HEK293 (cell line): Measurements from ENCODE around the gene SESN1.

ENCODE experiments used
- BCL11A ChIP-seq: fragments of 450-650 bp; formaldehyde crosslinking; IDR thresholded peaks from 2 replicates; pipeline ENCODE4 v1.5.1; 2016; ENCODE audit warnings: low read depth, missing biosample characterization, missing genetic modification characterization
- CTCF ChIP-seq: fragments of 450-650 bp; formaldehyde crosslinking; IDR thresholded peaks from 2 replicates; pipeline ENCODE4 v1.5.1; 2016; ENCODE audit warnings: missing biosample characterization, missing genetic modification characterization
- ZNF274 ChIP-seq, 2 experiments: fragments of 200-500 bp in 1 of 2; fragments of 450-650 bp in 1 of 2; sonication (Bioruptor generic) in 1 of 2; formaldehyde crosslinking in 1 of 2; IDR thresholded peaks; 2 replicates each; pipeline versions ENCODE4 v1.5.1 to v1.6.1; 2014 to 2016; ENCODE audit warnings: borderline replicate concordance in 1 of 2, inconsistent platforms in 1 of 2, low read length in 1 of 2, missing biosample characterization in 1 of 2, missing genetic modification characterization in 1 of 2
- ZNF654 ChIP-seq: fragments of 450-650 bp; formaldehyde crosslinking; IDR thresholded peaks from 2 replicates; pipeline ENCODE4 v1.5.1; 2016; ENCODE audit warnings: low read depth, missing biosample characterization, missing genetic modification characterization
- ZNF843 ChIP-seq: fragments of 450-650 bp; formaldehyde crosslinking; IDR thresholded peaks from 2 replicates; pipeline ENCODE4 v1.5.1; 2016; ENCODE audit warnings: missing biosample characterization, missing genetic modification characterization
- ZSCAN18 ChIP-seq: fragments of 450-650 bp; formaldehyde crosslinking; IDR thresholded peaks from 2 replicates; pipeline ENCODE4 v1.5.1; 2016; ENCODE audit warnings: missing biosample characterization, missing genetic modification characterization
- TF ChIP-seq, protein P1 (sequence below): fragments of 450-650 bp; formaldehyde crosslinking; IDR thresholded peaks from 2 replicates; pipeline ENCODE4 v1.5.1; 2016; ENCODE audit warnings: missing biosample characterization, missing genetic modification characterization

GRCh38 chr6:108974201-108974600 lies 120.4 kb downstream of the SESN1 start:
- TF ChIP-seq ZNF274 (IDR thresholded peaks at IDR 0.05; ENCODE audit: low read length) (no peak), ZNF274 (tag by site-specific recombination; IDR thresholded peaks at IDR 0.05; ENCODE audit: borderline replicate concordance) (no peak), ZNF843 (tag by site-specific recombination) (no peak), CTCF (no peak), ZSCAN18 (tag by site-specific recombination) (no peak), BCL11A (tag by site-specific recombination) (no peak), ZNF654 (tag by site-specific recombination) (no peak)
- TF ChIP-seq, protein P1, sequence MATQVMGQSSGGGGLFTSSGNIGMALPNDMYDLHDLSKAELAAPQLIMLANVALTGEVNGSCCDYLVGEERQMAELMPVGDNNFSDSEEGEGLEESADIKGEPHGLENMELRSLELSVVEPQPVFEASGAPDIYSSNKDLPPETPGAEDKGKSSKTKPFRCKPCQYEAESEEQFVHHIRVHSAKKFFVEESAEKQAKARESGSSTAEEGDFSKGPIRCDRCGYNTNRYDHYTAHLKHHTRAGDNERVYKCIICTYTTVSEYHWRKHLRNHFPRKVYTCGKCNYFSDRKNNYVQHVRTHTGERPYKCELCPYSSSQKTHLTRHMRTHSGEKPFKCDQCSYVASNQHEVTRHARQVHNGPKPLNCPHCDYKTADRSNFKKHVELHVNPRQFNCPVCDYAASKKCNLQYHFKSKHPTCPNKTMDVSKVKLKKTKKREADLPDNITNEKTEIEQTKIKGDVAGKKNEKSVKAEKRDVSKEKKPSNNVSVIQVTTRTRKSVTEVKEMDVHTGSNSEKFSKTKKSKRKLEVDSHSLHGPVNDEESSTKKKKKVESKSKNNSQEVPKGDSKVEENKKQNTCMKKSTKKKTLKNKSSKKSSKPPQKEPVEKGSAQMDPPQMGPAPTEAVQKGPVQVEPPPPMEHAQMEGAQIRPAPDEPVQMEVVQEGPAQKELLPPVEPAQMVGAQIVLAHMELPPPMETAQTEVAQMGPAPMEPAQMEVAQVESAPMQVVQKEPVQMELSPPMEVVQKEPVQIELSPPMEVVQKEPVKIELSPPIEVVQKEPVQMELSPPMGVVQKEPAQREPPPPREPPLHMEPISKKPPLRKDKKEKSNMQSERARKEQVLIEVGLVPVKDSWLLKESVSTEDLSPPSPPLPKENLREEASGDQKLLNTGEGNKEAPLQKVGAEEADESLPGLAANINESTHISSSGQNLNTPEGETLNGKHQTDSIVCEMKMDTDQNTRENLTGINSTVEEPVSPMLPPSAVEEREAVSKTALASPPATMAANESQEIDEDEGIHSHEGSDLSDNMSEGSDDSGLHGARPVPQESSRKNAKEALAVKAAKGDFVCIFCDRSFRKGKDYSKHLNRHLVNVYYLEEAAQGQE (tag by site-specific recombination) = no peak
